ENCODE data around the gene RALGPS2.

RALGPS2 gene

GRCh38 chr1:178970184-178970583 is 245.1 kb downstream of the RALGPS2 start:
- DNase-seq, result no peak

Measured in activated T-cell treated with anti-CD3 and anti-CD28 coated beads, Interleukin-2, amount 50 U/mL, for 1 hour (primary cell).